ENCODE data around the gene TERC. TPM values are rescaled to one million over a fixed set of nuclear protein-coding genes. Genes with fewer than 3 reads are reported as not detected.
"Not testable (repeated sequence)": the region's sequence is repeated elsewhere in the genome, so short reads cannot be mapped to it uniquely, and the experiment has no call there.

TERC gene
- total RNA-seq, 1 donor from 2014 or later, result 0.86 TPM

DNA sequence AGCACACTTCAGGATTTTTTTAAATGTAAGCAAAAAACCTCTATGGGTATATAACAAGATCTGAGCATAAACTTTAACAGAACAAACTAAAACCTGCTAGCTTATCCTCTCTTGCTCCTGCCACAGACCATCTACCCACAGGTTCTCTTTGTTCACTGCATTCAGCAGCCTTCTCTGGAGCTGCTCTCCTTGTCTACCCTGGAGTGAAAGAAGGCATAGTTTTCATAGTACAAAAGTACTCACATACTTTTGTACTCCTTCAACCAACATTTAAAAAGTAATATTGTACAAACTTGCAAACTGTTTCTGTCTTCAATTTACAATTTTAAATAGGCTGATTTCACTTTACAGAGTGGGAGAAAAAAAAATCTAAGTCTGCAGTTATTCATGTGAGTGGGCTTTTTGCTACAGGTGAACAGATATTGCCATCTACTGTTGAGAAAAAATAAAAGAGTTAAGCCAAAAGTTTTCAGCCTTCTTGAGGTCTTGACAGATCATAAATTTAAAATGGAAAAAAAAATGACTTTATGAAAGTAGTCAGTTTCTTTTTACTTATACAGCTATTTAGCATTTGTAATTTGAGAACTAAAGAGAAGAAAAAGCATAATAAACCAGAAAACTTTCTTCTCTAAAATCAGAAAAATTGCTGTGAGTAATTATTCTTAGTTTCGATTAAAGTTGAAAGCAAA lies 20.4 kb downstream of the TERC start:
- Histone ChIP-seq H3K4me2 (ENCODE audit: low read length) (no peak overlapping the region), H3K27me3 (ENCODE audit: insufficient read depth, low read length) (peaks cover 5% of the 10 kb centered on the region), H3K4me3 (ENCODE audit: insufficient read depth, low read depth, low read length) (no peak overlapping the region), H3K27ac (ENCODE audit: low read depth, low read length) (no peak overlapping the region), H3K9me3 (ENCODE audit: insufficient read depth, low read depth, low read length) (no peaks in the 10 kb centered on the region), H3K9ac (ENCODE audit: low read length) (no peak overlapping the region), H3K79me2 (ENCODE audit: insufficient read depth, low read length) (no peaks in the 10 kb centered on the region), H4K20me1 (ENCODE audit: insufficient read depth, low read length) (no peaks in the 10 kb centered on the region), H3K4me1 (ENCODE audit: insufficient read depth, low read length) (no peaks in the 10 kb centered on the region), H2AFZ (ENCODE audit: low read depth, low read length) (no peak overlapping the region), H3K36me3 (ENCODE audit: insufficient read depth, low read length) (no peaks in the 10 kb centered on the region)
- no peak overlapping the region for H3K4me3 Mint-ChIP-seq (ENCODE audit: unreplicated experiment)
- no peaks in the 10 kb centered on the region for H3K9me3 Mint-ChIP-seq (ENCODE audit: unreplicated experiment)
- DNase-seq (ENCODE audit: low read depth), result peak; percentile 12
- H3K27me3 Mint-ChIP-seq (ENCODE audit: low read depth, unreplicated experiment), result no peaks in the 10 kb centered on the region
- H3K36me3 Mint-ChIP-seq (ENCODE audit: low read depth, unreplicated experiment), result no peaks in the 10 kb centered on the region
- no peak overlapping the region for H3K27ac Mint-ChIP-seq (ENCODE audit: unreplicated experiment)
- no peaks in the 10 kb centered on the region for H3K4me1 Mint-ChIP-seq (ENCODE audit: low read depth, unreplicated experiment)
- FAIRE-seq, result no peak
- TF ChIP-seq EZH2 (IDR thresholded peaks at IDR 0.05; ENCODE audit: insufficient read depth, low read length) (no peak), CTCF (IDR thresholded peaks at IDR 0.05; ENCODE audit: insufficient read depth, low read depth, low read length) (peak; percentile 15)

GRCh38 chr3:169739067-169739466 lies 25.8 kb downstream of the TERC start:
- TF ChIP-seq CTCF (IDR thresholded peaks at IDR 0.05; ENCODE audit: insufficient read depth, low read depth, low read length), result no peak
- TF ChIP-seq EZH2 (IDR thresholded peaks at IDR 0.05; ENCODE audit: insufficient read depth, low read length), result no peak
- Histone ChIP-seq H3K27ac (ENCODE audit: low read depth, low read length) (no peak overlapping the region), H3K27me3 (ENCODE audit: insufficient read depth, low read length) (no peaks in the 10 kb centered on the region), H3K4me3 (ENCODE audit: insufficient read depth, low read depth, low read length) (no peak overlapping the region), H2AFZ (ENCODE audit: low read depth, low read length) (no peak overlapping the region), H3K9ac (ENCODE audit: low read length) (no peak overlapping the region), H3K79me2 (ENCODE audit: insufficient read depth, low read length) (no peaks in the 10 kb centered on the region), H3K4me1 (ENCODE audit: insufficient read depth, low read length) (no peaks in the 10 kb centered on the region), H3K4me2 (ENCODE audit: low read length) (no peak overlapping the region), H3K36me3 (ENCODE audit: insufficient read depth, low read length) (no peaks in the 10 kb centered on the region), H3K9me3 (ENCODE audit: insufficient read depth, low read depth, low read length) (no peaks in the 10 kb centered on the region), H4K20me1 (ENCODE audit: insufficient read depth, low read length) (no peaks in the 10 kb centered on the region)
- Mint-ChIP-seq H3K9me3 (ENCODE audit: unreplicated experiment) (peaks cover 20% of the 10 kb centered on the region), H3K36me3 (ENCODE audit: low read depth, unreplicated experiment) (no peaks in the 10 kb centered on the region), H3K27me3 (ENCODE audit: low read depth, unreplicated experiment) (no peaks in the 10 kb centered on the region), H3K4me1 (ENCODE audit: low read depth, unreplicated experiment) (no peaks in the 10 kb centered on the region), H3K27ac (ENCODE audit: unreplicated experiment) (no peak overlapping the region), H3K4me3 (ENCODE audit: unreplicated experiment) (no peak overlapping the region)
- DNase-seq (ENCODE audit: low read depth) (no peak), FAIRE-seq (no peak)

GRCh38 chr3:169731857-169732256 lies 33.0 kb downstream of the TERC start:
- not testable (repeated sequence) for H3K4me1 ChIP-seq (ENCODE audit: insufficient read depth, low read length); H3K4me2 ChIP-seq (ENCODE audit: low read length); DNase-seq (ENCODE audit: low read depth); H3K79me2 ChIP-seq (ENCODE audit: insufficient read depth, low read length); H3K27ac ChIP-seq (ENCODE audit: low read depth, low read length); H3K4me1 Mint-ChIP-seq (ENCODE audit: low read depth, unreplicated experiment); H4K20me1 ChIP-seq (ENCODE audit: insufficient read depth, low read length); H3K4me3 ChIP-seq (ENCODE audit: insufficient read depth, low read depth, low read length); H3K9me3 ChIP-seq (ENCODE audit: insufficient read depth, low read depth, low read length); H3K27me3 Mint-ChIP-seq (ENCODE audit: low read depth, unreplicated experiment); H3K36me3 Mint-ChIP-seq (ENCODE audit: low read depth, unreplicated experiment); H3K36me3 ChIP-seq (ENCODE audit: insufficient read depth, low read length); H2AFZ ChIP-seq (ENCODE audit: low read depth, low read length); H3K4me3 Mint-ChIP-seq (ENCODE audit: unreplicated experiment); FAIRE-seq; H3K27me3 ChIP-seq (ENCODE audit: insufficient read depth, low read length); H3K9ac ChIP-seq (ENCODE audit: low read length); H3K27ac Mint-ChIP-seq (ENCODE audit: unreplicated experiment)
- peaks cover 21% of the 10 kb centered on the region for H3K9me3 Mint-ChIP-seq (ENCODE audit: unreplicated experiment)
